ENCODE measurements around the gene GPS2.
"Not testable (repeated sequence)": the region's sequence is repeated elsewhere in the genome, so short reads cannot be mapped to it uniquely, and the experiment has no call there.

The GPS2 gene

GRCh38 chr17:7334938-7335538 lies 19.9 kb upstream of the GPS2 start:
- Histone ChIP-seq H3K27ac (ENCODE audit: low read depth, low read length) (peak overlapping the region; percentile 84), H3K27me3 (ENCODE audit: control insufficient read depth, low read length) (no peaks in the 10 kb centered on the region), H3K9me2 (replicated peaks; ENCODE audit: control insufficient read depth, low read length) (no peaks in the 10 kb centered on the region), H3K4me3 (ENCODE audit: low read length) (peak overlapping the region; percentile 88), H3K36me3 (ENCODE audit: control insufficient read depth, low read length) (peaks cover 28% of the 10 kb centered on the region), H3F3A (ENCODE audit: control insufficient read depth, insufficient read depth) (peaks cover 10% of the 10 kb centered on the region), H4K20me1 (ENCODE audit: control insufficient read depth, insufficient read depth, low read depth, low read length) (no peaks in the 10 kb centered on the region), H3K79me2 (ENCODE audit: control insufficient read depth, low read length) (peaks cover 38% of the 10 kb centered on the region), H3K4me1 (ENCODE audit: control insufficient read depth, low read length) (peaks cover 74% of the 10 kb centered on the region), H3K9me3 (ENCODE audit: control insufficient read depth, insufficient read depth, low read length) (no peaks in the 10 kb centered on the region), H3K4me2 (ENCODE audit: low read length) (peak overlapping the region; percentile 99)
- no peak for TF ChIP-seq EZH2phosphoT487 (IDR thresholded peaks at IDR 0.05; ENCODE audit: borderline replicate concordance, low read length)
- TF ChIP-seq CTCF (IDR thresholded peaks at IDR 0.05; ENCODE audit: low read depth, low read length, poor library complexity, severe bottlenecking), result no peak

GRCh38 chr17:7332600-7333069 lies 17.5 kb upstream of the GPS2 start:
- H4K20me1 ChIP-seq (ENCODE audit: control insufficient read depth, insufficient read depth, low read depth, low read length); H3K9me3 ChIP-seq (ENCODE audit: control insufficient read depth, insufficient read depth, low read length); H3K9me2 ChIP-seq (replicated peaks; ENCODE audit: control insufficient read depth, low read length); H3K27me3 ChIP-seq (ENCODE audit: control insufficient read depth, low read length): not testable (repeated sequence)
- Histone ChIP-seq H3K27ac (ENCODE audit: low read depth, low read length) (peak overlapping the region; percentile 68), H3K4me2 (ENCODE audit: low read length) (peak overlapping the region; percentile 72), H3F3A (ENCODE audit: control insufficient read depth, insufficient read depth) (peaks cover 14% of the 10 kb centered on the region), H3K36me3 (ENCODE audit: control insufficient read depth, low read length) (peaks cover 15% of the 10 kb centered on the region), H3K4me1 (ENCODE audit: control insufficient read depth, low read length) (peaks cover 75% of the 10 kb centered on the region), H3K4me3 (ENCODE audit: low read length) (peak overlapping the region; percentile 63), H3K79me2 (ENCODE audit: control insufficient read depth, low read length) (peaks cover 39% of the 10 kb centered on the region)

GRCh38 chr17:7332111-7332510 lies 17.0 kb upstream of the GPS2 start:
- Histone ChIP-seq H3F3A (ENCODE audit: control insufficient read depth, insufficient read depth) (peaks cover 11% of the 10 kb centered on the region), H3K36me3 (ENCODE audit: control insufficient read depth, low read length) (peaks cover 10% of the 10 kb centered on the region), H3K9me2 (replicated peaks; ENCODE audit: control insufficient read depth, low read length) (no peaks in the 10 kb centered on the region), H3K27me3 (ENCODE audit: control insufficient read depth, low read length) (no peaks in the 10 kb centered on the region), H3K9me3 (ENCODE audit: control insufficient read depth, insufficient read depth, low read length) (no peaks in the 10 kb centered on the region), H3K4me2 (ENCODE audit: low read length) (peak overlapping the region; percentile 72), H3K27ac (ENCODE audit: low read depth, low read length) (peak overlapping the region; percentile 68), H4K20me1 (ENCODE audit: control insufficient read depth, insufficient read depth, low read depth, low read length) (no peaks in the 10 kb centered on the region), H3K4me1 (ENCODE audit: control insufficient read depth, low read length) (peaks cover 75% of the 10 kb centered on the region), H3K79me2 (ENCODE audit: control insufficient read depth, low read length) (peaks cover 39% of the 10 kb centered on the region), H3K4me3 (ENCODE audit: low read length) (peak overlapping the region; percentile 63)
- TF ChIP-seq EZH2phosphoT487 (IDR thresholded peaks at IDR 0.05; ENCODE audit: borderline replicate concordance, low read length) (no peak), CTCF (IDR thresholded peaks at IDR 0.05; ENCODE audit: low read depth, low read length, poor library complexity, severe bottlenecking) (no peak)

GRCh38 chr17:7330638-7331015 lies 15.5 kb upstream of the GPS2 start:
- no peaks in the 10 kb centered on the region for H3K27me3 ChIP-seq (ENCODE audit: control insufficient read depth, low read length)
- TF ChIP-seq CTCF (IDR thresholded peaks at IDR 0.05; ENCODE audit: low read depth, low read length, poor library complexity, severe bottlenecking) (no peak), EZH2phosphoT487 (IDR thresholded peaks at IDR 0.05; ENCODE audit: borderline replicate concordance, low read length) (no peak)
- H3K9me3 ChIP-seq (ENCODE audit: control insufficient read depth, insufficient read depth, low read length), result no peaks in the 10 kb centered on the region
- peak overlapping the region; percentile 90 for H3K4me2 ChIP-seq (ENCODE audit: low read length)
- peaks cover 11% of the 10 kb centered on the region for H3F3A ChIP-seq (ENCODE audit: control insufficient read depth, insufficient read depth)
- H3K9me2 ChIP-seq (replicated peaks; ENCODE audit: control insufficient read depth, low read length), result no peaks in the 10 kb centered on the region
- peak overlapping the region; percentile 100 for H3K4me3 ChIP-seq (ENCODE audit: low read length)
- H4K20me1 ChIP-seq (ENCODE audit: control insufficient read depth, insufficient read depth, low read depth, low read length), result no peaks in the 10 kb centered on the region
- peaks cover 16% of the 10 kb centered on the region for H3K36me3 ChIP-seq (ENCODE audit: control insufficient read depth, low read length)
- peaks cover 32% of the 10 kb centered on the region for H3K79me2 ChIP-seq (ENCODE audit: control insufficient read depth, low read length)
- H3K4me1 ChIP-seq (ENCODE audit: control insufficient read depth, low read length), result peaks cover 65% of the 10 kb centered on the region
- peak overlapping the region; percentile 94 for H3K27ac ChIP-seq (ENCODE audit: low read depth, low read length)
